BE2C (cell line): ENCODE results near the gene MTCL1.
A peak's percentile ranks its signal among the peaks of the same experiment; 100 is the strongest.

Experiments used
- DNase-seq: peaks from one replicate; pipeline ENCODE4 v3.0.0-alpha.2; 2020
- H3K27me3 ChIP-seq: fragments of 250-450 bp; sonication (Bioruptor Pico); 2 replicates; pipeline ENCODE4 v1.5.1; 2020; ENCODE audit warnings: mild to moderate bottlenecking
- H3K36me3 ChIP-seq: fragments of 250-450 bp; sonication (Bioruptor Pico); 2 replicates; pipeline ENCODE4 v1.5.1; 2020; ENCODE audit warnings: mild to moderate bottlenecking
- H3K4me1 ChIP-seq: fragments of 250-450 bp; sonication (Bioruptor Pico); 2 replicates; pipeline ENCODE4 v1.5.1; 2020
- H3K4me3 ChIP-seq: 2 replicates; pipeline ENCODE4 v1.5.1; 2011; ENCODE audit warnings: low read depth, low read length
- H3K9me3 ChIP-seq: fragments of 250-450 bp; sonication (Bioruptor Pico); 2 replicates; pipeline ENCODE4 v1.5.1; 2020
- TF ChIP-seq, protein P1 (sequence below): IDR thresholded peaks from 2 replicates; pipeline ENCODE4 v1.5.1; 2012; ENCODE audit warnings: mild to moderate bottlenecking, low read depth, low read length

The MTCL1 gene

DNA sequence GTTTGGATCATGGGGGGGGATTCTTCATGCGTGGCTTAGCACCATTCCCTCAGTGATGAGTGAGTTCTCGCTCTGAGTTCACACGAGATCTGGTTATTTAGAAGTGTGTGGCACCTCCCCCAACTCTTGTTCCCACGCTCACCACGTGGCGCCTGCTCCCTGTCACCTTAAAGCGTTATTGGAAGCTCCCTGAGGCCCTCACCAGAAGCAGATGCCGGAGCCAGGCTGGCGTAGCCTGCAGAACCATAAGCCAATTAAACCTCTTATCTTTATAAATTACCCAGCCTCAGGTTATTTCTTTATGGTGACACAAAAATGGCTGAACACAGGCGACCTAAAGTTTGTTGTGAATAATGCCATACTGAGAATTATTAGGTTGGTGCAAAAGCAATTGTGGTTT is 10.5 kb upstream of the MTCL1 start:
- H3K9me3 ChIP-seq = no peaks in the 10 kb centered on the region
- H3K36me3 ChIP-seq = no peaks in the 10 kb centered on the region
- TF ChIP-seq, protein P1, sequence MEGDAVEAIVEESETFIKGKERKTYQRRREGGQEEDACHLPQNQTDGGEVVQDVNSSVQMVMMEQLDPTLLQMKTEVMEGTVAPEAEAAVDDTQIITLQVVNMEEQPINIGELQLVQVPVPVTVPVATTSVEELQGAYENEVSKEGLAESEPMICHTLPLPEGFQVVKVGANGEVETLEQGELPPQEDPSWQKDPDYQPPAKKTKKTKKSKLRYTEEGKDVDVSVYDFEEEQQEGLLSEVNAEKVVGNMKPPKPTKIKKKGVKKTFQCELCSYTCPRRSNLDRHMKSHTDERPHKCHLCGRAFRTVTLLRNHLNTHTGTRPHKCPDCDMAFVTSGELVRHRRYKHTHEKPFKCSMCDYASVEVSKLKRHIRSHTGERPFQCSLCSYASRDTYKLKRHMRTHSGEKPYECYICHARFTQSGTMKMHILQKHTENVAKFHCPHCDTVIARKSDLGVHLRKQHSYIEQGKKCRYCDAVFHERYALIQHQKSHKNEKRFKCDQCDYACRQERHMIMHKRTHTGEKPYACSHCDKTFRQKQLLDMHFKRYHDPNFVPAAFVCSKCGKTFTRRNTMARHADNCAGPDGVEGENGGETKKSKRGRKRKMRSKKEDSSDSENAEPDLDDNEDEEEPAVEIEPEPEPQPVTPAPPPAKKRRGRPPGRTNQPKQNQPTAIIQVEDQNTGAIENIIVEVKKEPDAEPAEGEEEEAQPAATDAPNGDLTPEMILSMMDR = no peak
- no peak overlapping the region for H3K4me3 ChIP-seq
- H3K27me3 ChIP-seq = no peaks in the 10 kb centered on the region
- no peak for DNase-seq
- no peaks in the 10 kb centered on the region for H3K4me1 ChIP-seq

GRCh38 chr18:8695932-8696517 is 9.3 kb upstream of the MTCL1 start:
- no peak for DNase-seq
- Histone ChIP-seq H3K36me3 (no peaks in the 10 kb centered on the region), H3K9me3 (no peaks in the 10 kb centered on the region), H3K4me3 (no peak overlapping the region), H3K27me3 (no peaks in the 10 kb centered on the region), H3K4me1 (no peaks in the 10 kb centered on the region)
- TF ChIP-seq, protein P1 = no peak

DNA sequence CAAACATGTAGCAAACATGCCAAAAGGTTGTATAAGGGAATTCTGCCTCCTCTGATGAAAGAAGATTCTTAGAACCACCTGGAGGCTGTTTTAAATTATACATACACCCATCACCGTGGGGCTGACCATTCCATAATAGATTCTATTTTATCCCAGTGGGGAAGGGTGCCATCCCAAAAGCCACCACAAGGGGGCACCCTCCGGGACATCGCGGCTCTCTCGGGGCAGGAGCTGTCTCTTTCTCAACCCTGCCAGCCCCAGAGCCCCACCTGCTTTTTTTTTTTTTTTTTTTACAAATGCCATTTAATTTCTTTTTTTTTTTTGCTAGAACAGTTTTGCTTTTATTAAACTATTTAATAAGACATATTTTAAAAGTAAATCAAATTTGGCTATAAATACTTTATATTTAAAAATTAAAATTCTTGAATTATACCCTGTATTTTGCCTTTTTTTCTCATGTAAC is 8.6 kb upstream of the MTCL1 start:
- no peaks in the 10 kb centered on the region for H3K9me3 ChIP-seq

GRCh38 chr18:8699126-8699525 is 6.2 kb upstream of the MTCL1 start:
- H3K4me1 ChIP-seq = no peaks in the 10 kb centered on the region
- DNase-seq = no peak
- TF ChIP-seq, protein P1 = no peak
- H3K36me3 ChIP-seq = no peaks in the 10 kb centered on the region
- no peaks in the 10 kb centered on the region for H3K27me3 ChIP-seq
- no peak overlapping the region for H3K4me3 ChIP-seq
- no peaks in the 10 kb centered on the region for H3K9me3 ChIP-seq

More for the DNA sequence above, 8.6 kb upstream of the MTCL1 start:
- H3K36me3 ChIP-seq = no peaks in the 10 kb centered on the region
- H3K4me1 ChIP-seq = no peaks in the 10 kb centered on the region
- peak; percentile 60 for DNase-seq
- H3K4me3 ChIP-seq = no peak overlapping the region
- no peaks in the 10 kb centered on the region for H3K27me3 ChIP-seq
- TF ChIP-seq, protein P1 = peak; percentile 74

GRCh38 chr18:8699948-8700347 is 5.4 kb upstream of the MTCL1 start:
- H3K9me3 ChIP-seq = no peaks in the 10 kb centered on the region
- no peak for DNase-seq
- H3K4me3 ChIP-seq = no peak overlapping the region
- H3K36me3 ChIP-seq = no peaks in the 10 kb centered on the region
- no peaks in the 10 kb centered on the region for H3K27me3 ChIP-seq
- H3K4me1 ChIP-seq = no peaks in the 10 kb centered on the region
- TF ChIP-seq, protein P1 = no peak

DNA sequence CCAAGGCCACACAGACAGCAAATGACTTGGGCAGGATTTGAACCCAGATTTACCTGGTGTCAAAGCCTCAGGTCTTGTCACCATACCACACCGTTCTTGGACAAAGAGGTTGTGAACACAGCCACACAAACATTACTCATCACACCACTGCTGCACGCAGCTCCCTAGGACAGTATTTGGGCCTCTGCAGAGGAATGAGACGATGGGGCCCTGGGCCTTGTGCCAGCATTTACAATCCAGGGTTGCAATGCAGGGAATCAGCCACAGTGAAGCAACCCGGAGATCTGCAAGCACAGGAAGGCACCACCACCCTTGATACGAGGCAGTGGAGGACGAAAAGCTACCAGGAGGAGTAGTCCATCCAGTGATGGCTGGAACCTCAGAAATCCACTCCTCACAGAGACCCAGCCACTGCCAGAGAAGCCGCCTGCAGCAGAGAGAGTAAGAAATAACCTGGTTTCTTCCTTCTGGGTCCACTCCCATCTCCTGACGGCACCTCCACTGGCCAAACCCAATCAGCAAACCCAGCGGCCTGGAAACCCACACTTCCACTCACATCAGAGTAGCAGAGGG is 3.7 kb upstream of the MTCL1 start:
- no peak for DNase-seq
- H3K9me3 ChIP-seq = no peaks in the 10 kb centered on the region
- no peaks in the 10 kb centered on the region for H3K36me3 ChIP-seq
- TF ChIP-seq, protein P1 = no peak
- no peak overlapping the region for H3K4me3 ChIP-seq
- no peaks in the 10 kb centered on the region for H3K27me3 ChIP-seq
- no peaks in the 10 kb centered on the region for H3K4me1 ChIP-seq
